HL-60/S4 treated with phorbol 12-myristate 13-acetate at 8.2 ng/mL for 4 days and 3 days (cell line): ENCODE data around the gene CMTM2.
"Not testable (repeated sequence)": the region's sequence is repeated elsewhere in the genome, so short reads cannot be mapped to it uniquely, and the experiment has no call there.

ENCODE experiments used
- in situ Hi-C: fragments of 300-500 bp; cut with MboI; formaldehyde crosslinking; loops from 2 replicates; pipeline ENCODE4 v1.15.0; 2022; ENCODE audit warnings: low sequenced_read_pairs

The CMTM2 gene

DNA sequence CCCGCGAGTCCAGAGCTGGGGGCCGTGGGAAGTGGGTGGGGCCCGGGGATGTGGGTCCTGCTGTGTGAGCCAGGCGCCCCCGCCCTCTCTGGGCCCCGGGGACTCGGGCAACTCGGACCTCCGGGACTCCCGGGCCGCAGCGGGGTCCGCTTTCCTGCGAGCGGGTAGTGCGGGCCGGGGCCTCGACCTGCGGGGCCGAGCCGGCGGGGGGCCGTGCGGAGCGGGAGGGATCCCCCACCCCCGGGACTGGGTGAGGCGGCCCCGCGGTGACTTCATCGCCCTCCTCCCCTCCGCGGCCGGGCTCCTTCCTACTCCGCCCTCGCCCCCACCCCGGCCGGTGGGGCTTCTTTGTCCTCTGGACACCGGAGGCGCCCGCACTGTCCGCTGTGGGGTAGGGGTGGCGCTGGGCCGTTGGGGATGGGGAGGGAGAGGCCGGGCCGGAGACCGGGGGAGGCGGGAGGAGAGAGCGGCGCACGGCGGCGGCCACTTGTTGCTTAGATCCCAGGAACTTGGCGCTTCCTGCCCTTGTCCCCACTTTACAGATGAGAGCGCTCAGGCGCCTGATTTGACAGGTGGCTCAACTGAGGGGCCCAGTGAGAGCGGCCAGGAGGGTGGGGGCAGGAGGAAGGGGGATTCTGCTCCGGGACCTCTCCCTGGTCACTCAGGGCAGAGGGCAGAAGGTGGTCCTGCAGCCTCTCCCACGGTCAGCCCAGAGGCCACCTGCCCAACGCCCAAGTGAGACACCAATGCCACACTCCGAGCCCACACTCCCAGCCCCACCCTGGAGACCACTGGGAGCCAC, 26.1 kb downstream of the CMTM2 start:
- in situ Hi-C loops, result loop anchor here (10.0 kb wide), 1 partner anchor 201 kb away; no protein-coding TSS in a partner anchor

DNA sequence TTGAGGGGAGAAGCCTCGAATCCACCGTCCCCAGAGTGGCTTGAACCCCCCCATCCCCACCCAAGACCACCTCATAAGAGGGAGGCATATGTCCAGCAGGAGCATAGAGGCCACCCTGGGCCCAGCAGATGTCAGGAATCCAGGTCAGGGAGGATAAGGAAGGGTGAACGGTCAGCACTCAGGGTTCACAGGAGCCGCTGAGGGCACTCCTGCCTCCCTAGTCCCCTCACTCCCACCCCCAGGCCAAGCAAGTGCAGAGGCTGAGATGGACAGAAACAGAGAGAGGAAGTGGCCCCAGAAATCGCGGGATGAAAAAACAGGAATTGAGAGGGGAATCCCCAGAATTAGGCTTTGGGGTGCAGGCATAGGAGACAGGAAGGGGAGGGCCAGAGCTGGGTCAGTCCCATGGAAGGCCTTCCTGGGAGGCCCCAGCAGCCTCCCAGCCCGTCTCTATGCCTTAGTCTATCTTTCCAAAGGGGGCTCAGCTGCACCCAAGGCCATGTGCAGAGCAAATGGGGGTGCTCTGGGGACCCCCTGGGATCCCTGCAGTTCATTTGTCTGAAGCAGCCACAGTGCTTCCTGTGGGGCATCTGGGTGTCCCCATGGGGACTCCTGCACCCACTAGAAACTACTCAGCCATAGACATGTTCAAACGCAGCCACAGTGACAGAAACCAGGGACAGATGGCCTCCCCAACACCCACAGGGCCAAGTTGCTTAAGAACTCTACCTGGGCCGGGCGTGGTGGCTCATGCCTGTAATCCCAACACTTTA, 26.9 kb downstream of the CMTM2 start:
- in situ Hi-C loops, result loop anchor here (10.0 kb wide), 1 partner anchor 201 kb away; no protein-coding TSS in a partner anchor

GRCh38 chr16:66608241-66609138, 29.2 kb downstream of the CMTM2 start:
- in situ Hi-C loops, result loop anchor here (10.0 kb wide), 1 partner anchor 204 kb away; no protein-coding TSS in a partner anchor

DNA sequence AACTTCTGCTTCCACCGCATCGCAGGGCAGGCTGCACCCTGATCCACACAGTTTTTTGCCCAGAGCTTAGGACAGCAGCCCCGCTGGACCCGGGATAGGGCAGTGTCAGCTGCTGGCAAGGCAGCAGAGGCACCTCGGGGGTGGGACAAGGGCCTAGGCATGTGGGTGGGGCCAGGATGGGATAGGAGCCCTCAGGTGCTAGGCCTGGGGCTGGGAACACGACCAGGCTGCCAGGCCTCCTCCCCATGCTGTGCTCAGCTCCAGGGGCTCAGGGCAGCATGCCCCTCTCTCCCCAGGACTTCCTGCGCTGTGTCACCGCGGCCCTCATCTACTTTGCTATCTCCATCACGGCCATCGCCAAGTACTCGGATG, 29.9 kb downstream of the CMTM2 start:
- in situ Hi-C loops, result loop anchor here (10.0 kb wide), 1 partner anchor 204 kb away; no protein-coding TSS in a partner anchor

GRCh38 chr16:66610111-66610820, 31.0 kb downstream of the CMTM2 start:
- in situ Hi-C loops, result no loop called here

GRCh38 chr16:66611911-66612310, 32.6 kb downstream of the CMTM2 start:
- in situ Hi-C loops, result not testable (repeated sequence)

- in situ Hi-C loops, result no loop called here
These were observed 33.2 kb downstream of the CMTM2 start for GRCh38 chr16:66612422-66612821.

DNA sequence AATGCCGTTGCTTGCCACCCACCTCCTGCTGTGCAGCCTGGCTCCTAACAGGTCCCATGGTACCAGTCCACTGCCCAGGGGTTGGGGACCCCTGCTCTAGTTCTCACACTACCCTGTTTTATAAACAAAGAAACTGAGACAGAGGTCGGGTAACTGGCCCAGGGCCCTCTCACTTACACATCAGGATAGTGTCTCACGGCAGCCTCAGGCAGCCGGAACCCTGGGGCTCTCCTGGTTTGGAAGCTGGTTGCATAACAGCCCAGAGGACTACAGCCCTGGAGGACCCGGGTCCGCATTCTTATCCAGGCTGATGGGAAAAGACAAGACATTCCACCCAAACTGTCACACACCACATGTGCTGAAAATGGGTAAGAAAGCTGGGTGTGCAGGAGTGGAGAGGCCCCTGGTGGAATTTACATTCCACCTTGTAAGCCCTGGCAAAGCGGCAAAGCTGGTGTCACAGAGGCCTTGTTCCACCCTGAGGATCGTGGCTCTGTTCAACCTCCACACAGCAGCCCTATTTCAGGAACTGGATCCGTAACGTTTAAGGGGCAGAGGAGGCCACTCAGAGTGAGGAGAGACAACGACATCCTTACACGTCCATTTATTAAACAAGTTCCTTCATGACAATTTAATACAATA, 35.0 kb downstream of the CMTM2 start:
- in situ Hi-C loops, result no loop called here

DNA sequence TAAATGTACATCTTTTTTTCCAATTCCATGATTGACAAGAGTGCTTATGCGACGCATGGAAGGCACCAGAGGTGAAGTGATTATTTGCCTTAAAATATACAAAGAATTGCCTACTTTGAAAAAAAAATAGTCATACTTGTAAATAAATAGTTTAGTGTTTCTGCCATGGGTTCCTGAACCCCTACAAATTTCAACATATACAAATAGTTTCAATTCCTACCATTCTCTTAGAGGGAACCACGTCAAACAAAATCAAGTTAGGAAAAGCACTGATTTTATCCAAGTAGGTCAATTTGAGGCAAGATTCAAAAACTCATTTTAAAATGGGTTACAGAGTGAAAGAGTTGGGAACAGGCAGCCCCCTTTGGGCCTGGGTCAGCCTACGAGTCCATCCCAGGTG, 36.9 kb downstream of the CMTM2 start:
- in situ Hi-C loops, result no loop called here

- in situ Hi-C loops, result no loop called here
These were observed 37.3 kb downstream of the CMTM2 start for GRCh38 chr16:66616592-66616991.

- in situ Hi-C loops, result no loop called here
These were observed 37.8 kb downstream of the CMTM2 start for GRCh38 chr16:66617010-66617434.

- in situ Hi-C loops, result no loop called here
These were observed 38.5 kb downstream of the CMTM2 start for GRCh38 chr16:66617728-66618127.

- in situ Hi-C loops, result no loop called here
These were observed 39.5 kb downstream of the CMTM2 start for GRCh38 chr16:66618588-66619375.

DNA sequence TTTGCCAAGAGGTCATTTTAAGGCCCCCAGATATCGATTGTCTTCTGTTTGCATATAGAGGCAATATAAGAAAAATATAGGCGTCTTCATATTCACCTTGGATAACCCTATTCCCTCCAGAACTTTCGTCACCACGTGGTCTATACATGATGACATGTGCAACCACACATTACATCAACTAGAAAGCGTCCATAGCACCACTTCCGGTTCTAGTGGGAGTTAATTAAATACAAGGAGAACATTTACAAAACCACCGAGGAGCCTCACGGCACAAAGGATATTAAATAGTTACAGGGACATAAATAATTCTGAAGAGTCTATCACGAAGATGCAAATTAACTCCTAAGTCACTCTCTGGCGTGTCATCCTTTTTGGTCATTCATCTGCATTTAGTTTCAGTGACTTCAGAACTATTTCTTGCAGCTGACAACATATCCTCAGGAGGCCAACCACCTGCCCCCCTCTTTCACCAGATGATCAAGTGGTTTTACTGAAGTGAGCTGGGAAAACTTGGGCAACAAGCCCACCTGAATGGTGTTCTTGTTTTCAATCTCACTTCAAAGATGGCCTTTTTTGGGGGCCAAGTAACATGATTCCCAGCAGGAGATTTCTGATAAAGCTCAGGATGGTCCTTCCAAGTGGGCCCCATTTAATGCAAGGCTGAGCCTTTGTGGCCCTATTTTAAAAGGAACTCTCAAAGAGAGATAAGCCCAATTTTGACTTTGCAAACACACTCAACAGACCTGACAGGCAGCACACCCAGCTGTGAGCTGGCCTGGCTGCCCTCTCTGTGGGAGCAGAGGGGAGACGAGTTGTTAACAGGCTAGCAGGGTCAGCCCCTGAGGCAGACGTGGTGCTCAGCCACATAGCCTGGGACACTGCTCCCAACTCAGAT, 40.5 kb downstream of the CMTM2 start:
- in situ Hi-C loops, result no loop called here

DNA sequence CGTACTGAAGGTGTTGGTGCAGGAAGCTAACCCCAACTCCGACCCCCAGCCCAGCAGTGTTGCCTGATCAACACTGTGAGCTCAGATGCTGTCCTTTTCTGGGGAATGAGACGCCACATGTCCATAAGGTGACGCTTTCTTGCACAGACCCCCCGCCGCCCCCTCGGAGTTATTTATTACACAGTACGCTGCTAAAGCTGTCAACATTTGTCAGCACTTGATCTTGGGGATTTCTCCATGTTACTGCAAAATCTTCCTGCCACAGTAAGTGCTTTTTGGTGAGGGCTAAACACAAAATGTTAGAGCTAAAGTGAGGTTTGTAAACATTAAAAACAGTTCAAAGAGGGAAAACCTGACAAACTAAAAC, 41.1 kb downstream of the CMTM2 start:
- in situ Hi-C loops, result no loop called here

DNA sequence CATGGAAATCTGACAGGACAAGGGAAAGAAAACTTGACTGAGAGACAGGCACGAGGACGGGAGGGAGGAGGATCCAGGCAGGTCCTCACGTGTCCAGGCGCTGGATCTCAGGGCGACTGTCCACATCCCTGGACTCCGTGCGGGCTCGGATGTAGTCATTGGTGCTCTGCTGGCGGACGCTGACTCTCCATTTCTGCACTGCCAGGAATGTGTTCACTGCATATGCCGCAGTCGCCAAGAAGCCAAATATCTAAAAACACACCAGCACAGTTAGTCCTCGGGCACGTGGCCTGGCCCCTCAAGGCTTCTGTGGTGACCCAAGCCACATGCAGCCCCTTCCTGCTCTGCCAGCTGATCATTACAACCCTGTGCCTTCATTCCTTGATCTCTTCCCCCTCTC, 42.7 kb downstream of the CMTM2 start:
- in situ Hi-C loops, result no loop called here

GRCh38 chr16:66622863-66623262, 43.6 kb downstream of the CMTM2 start:
- in situ Hi-C loops, result no loop called here

DNA sequence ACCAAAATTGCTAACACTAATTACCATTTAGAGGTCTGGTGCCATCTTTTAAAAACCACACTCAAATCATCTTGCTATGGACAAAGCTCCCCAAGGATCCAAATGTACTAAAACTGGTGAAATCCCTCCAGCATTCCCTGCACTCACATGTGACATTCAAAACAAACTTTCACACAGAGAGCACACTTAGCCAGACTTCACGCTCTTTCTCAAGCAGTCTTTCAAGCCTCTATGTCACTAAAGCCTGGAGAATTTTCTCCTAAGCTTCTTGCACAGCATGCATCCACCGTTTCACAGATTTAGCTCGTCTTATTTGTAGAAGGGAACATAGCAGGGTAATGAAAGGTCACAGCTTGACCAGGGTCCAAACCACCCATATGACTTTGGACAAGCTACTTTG, 44.5 kb downstream of the CMTM2 start:
- in situ Hi-C loops, result no loop called here
